OCI-LY7 (cell line): Measurements from ENCODE around the gene RNF144A.

Source experiments
- EZH2phosphoT487 ChIP-seq: fragments of 200-600 bp; sonication (generic); IDR thresholded peaks from 2 replicates; pipeline ENCODE4 v1.6.1; 2018; ENCODE audit warnings: low read depth, borderline replicate concordance, mild to moderate bottlenecking, mixed run types, antibody characterized with exemption, low read length, moderate library complexity, mixed read lengths
- TF ChIP-seq, protein P1 (sequence below): fragments of 200-600 bp; sonication (generic); conservative IDR thresholded peaks from 2 replicates; pipeline ENCODE4 v1.5.1; 2014; ENCODE audit warnings: mild to moderate bottlenecking, antibody characterized with exemption, low read length, moderate library complexity, mixed read lengths

DNA sequence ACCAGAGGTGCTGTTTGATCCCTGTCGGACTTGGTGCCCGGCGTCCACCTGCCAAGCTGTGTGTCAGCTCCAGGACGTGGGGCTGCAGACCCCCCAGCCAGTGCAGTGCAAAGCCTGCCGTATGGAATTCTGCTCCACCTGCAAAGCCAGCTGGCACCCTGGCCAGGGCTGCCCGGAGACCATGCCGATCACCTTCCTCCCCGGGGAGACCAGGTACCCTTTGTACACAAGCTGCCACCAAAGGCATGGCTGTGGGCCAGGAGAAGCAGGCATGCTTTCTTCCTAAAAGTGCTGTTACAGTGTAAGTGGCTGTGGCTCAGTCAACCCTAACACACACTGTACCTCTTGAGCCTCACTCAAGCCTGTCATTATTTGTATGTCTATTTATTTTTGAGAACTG is 103.3 kb downstream of the RNF144A start:
- TF ChIP-seq, protein P1, sequence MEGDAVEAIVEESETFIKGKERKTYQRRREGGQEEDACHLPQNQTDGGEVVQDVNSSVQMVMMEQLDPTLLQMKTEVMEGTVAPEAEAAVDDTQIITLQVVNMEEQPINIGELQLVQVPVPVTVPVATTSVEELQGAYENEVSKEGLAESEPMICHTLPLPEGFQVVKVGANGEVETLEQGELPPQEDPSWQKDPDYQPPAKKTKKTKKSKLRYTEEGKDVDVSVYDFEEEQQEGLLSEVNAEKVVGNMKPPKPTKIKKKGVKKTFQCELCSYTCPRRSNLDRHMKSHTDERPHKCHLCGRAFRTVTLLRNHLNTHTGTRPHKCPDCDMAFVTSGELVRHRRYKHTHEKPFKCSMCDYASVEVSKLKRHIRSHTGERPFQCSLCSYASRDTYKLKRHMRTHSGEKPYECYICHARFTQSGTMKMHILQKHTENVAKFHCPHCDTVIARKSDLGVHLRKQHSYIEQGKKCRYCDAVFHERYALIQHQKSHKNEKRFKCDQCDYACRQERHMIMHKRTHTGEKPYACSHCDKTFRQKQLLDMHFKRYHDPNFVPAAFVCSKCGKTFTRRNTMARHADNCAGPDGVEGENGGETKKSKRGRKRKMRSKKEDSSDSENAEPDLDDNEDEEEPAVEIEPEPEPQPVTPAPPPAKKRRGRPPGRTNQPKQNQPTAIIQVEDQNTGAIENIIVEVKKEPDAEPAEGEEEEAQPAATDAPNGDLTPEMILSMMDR: no peak
- no peak for TF ChIP-seq EZH2phosphoT487
